Stromal cell of bone marrow (primary cell): Measurements from ENCODE around the gene HEPACAM.

Source experiments
- DNase-seq: peaks from one replicate; pipeline ENCODE4 v3.0.0-alpha.2; 2012; ENCODE audit warnings: low read depth

Gene HEPACAM

GRCh38 chr11:124884869-124885479 is 50.9 kb downstream of the HEPACAM start:
- no peak for DNase-seq

DNA sequence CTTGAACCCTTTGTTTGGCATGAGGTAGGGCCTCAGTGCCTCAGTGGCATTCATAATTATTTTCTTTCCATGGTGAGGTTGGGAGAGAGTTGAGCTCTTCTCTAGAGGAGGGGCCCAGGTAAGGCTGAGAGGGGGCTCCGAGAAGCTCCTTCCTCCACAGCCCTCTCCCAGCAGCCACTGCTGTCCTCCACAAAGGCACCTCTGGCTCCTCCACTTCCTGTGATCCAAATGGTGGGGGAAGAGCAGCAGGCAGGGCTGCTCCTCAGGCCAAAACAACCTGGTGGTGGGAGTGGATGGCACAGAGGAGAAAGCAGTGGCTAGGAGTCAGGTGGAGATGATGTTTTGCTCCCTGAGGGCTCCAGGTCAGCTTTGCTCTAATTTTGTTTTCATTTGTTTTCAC is 51.5 kb downstream of the HEPACAM start:
- no peak for DNase-seq

DNA sequence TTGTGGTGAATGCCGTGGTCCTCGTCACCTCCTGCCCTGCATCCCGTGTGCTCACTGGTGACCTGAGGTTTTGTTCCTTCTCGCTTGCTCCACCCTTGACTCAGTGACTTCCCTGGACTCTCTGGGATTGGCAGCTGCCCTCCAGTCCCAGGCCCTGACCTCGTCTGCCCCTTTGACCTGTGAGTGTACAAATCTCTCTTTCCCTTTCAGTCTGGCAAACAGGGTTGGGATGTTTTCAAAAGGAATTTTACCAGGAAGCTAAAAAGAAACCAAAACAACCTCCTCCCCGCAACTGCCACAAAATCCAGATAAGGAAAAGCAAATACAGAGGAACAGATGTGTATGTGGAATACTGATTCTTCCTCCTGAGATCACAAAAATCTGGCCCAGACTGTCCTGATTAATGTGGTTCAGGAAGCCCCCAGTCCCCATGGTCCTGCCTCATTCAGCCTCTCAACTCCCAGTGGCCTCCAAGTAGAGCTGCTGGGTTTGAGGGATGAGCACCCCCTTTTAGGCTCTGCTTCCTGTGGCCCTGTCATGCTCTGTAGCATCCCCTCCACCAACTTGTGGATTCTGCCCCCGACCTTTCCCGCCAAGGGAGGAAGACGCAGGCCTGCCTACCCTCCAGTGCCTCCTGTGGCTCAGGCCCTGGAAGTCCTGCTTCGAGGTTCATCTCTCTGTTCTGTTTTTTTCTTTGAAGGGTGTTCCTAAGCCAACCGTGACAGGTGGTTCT is 53.3 kb downstream of the HEPACAM start:
- no peak for DNase-seq

DNA sequence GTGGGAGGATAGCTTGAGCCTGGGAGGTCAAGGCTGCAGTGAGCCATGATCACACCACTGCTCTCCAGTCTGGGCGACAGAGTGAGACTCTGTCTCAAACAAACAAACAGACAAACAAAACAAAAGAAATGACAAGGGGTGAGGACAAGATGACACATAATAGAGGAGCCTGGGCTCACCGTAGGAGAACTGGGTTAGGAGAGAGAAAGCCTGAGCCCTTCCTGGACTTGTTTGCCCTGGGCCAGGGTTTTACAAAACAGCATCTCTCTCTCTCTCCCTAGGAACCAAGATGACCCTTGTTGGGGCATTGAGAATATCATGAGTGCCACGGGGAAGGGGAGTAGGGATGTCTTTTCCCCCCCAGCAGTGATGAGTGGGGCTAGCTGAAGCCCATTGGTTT is 54.9 kb downstream of the HEPACAM start:
- DNase-seq, result no peak

GRCh38 chr11:124880290-124880611 is 55.6 kb downstream of the HEPACAM start:
- DNase-seq, result no peak

- DNase-seq, result no peak
These were observed 56.2 kb downstream of the HEPACAM start for GRCh38 chr11:124879493-124880289.

GRCh38 chr11:124878759-124879492 is 56.9 kb downstream of the HEPACAM start:
- no peak for DNase-seq

DNA sequence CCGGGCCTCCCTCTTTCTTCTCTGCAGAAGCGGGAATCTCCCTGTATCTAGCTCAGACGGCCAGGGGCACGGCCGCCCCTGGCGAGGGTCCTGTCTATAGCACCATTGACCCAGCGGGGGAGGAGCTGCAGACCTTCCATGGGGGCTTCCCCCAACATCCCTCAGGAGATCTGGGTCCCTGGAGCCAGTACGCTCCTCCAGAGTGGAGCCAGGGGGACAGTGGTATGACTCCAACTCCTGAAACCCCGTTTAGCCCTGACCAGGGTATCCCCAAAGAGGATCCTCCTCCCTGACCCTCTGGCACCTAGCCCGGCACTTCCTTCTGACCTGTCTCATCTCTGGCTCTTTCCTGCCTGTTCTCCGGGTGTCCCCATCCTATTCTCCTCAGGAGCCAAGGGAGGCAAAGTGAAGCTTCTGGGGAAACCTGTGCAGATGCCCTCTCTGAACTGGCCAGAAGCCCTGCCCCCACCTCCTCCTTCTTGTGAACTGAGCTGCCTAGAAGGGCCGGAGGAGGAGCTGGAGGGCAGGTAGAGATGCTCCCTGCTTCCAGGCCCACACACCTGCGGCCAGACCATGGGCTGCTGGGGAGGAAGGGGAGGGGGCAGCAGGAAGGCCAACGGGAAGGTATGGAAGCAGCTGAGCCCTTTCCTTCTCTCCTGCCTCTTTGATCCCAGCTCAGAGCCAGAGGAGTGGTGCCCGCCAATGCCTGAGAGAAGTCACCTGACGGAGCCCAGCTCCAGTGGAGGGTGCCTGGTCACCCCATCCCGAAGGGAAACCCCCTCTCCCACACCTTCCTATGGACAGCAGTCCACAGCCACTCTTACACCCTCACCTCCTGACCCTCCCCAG is 57.7 kb downstream of the HEPACAM start:
- no peak for DNase-seq

DNA sequence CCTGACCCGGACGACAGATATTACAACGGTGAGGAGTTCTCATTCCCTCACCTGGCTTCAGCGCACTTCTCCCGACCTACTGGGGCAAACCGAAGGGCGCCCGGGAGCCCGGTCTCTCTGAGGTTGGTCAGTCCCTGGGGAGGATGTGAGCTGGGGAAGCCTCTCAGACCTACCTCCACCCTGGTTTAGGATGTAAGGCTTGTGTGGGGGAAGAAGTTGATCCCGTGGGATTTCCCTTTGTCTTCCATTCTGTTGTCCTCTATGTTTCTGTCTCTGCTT is 58.3 kb downstream of the HEPACAM start:
- DNase-seq, result no peak

DNA sequence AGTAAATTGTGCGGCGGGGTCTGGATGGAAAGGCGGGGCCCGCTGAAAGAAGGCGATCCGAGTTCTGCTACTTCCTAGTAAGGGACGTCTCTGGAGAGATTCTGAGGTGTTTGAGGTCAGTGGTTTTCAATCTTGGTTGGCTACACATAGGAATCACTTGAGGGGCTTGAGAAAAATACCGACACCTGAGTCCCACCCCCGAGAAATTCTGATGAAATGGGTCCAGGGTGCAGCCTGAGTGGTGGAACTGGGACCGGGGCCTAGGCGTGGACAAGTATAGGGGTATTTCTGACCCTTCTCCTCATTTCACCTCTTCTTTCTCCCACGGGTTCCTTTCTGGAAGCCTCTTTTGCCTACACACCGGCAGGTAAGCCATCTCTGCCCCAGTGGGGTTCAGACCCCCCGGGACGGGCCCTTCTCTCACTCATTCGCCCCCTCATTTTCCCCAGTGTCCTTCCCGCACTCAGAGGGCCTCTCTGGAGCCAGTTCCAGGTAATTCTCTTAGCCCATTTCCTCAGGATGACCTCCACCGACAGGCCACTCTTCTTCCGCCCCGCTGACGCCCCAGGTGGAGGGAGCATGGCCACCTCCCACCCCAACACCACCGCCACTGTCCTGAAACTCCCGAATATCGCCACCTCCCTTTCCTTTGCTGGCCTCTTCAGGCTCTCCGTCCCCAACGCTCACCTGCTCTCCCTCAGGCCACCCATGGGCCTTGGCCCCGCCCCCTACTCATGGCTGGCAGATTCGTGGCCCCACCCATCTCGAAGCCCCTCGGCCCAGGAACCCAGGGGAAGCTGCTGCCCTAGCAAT is 58.8 kb downstream of the HEPACAM start:
- DNase-seq, result no peak

DNA sequence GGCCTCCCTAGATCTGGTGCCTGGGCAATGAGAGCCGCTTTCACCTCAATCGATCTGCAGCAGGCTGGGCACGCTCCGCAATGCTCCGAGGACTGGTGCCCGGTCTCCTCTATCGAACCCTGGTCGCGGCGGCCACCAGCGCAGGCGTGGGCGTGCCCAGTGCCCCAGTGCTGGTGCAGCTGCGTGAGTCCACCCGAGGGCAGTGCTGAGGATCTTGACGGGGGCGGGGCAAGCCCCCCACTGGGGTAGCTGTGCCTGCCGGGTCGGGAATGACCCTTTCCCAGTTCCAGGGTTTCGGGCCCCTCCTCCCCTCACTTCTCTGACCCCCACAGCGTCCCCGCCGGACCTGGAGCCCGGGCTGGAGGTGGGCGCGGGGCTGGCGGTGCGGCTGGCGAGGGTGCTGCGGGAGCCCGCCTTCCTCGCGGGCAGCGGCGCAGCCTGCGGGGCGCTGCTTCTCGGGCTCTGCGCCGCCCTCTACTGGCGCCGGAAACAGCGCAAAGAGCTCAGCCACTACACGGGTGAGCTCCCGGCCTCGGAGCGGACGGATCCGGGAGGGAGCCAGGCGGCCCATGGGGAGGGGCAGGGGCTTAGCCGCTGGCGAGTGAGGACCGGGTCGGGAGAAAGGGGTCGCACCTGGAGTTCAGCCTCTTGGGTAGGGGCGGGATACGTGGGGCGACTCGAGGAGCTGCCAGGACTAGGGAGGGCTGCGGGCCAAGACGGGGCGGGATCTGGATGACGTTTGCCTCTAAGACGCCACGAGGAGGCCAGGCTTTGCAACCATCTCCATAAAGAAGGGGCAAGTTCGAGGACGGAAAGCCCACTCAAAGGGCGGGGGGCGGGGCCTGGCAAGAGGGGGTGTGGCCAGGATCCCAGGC is 59.7 kb downstream of the HEPACAM start:
- DNase-seq, result peak; percentile 82

DNA sequence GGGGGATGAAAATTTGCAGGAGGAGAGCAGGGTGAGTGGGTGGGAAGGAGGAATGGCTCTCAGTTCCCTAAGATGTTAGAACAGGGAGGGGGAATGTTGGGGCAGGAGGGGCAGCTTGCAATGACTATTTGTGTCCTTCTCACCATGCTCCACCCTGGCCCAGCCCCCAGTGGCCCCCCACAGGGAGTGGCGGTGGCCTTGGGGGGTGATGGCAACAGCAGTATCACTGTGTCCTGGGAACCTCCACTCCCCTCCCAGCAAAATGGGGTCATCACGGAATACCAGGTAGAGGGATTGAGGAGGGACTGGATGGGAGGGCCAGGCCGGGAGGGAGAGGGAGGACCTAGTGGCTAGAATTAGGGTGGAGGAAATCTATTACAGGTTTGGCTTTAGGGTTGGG is 60.4 kb downstream of the HEPACAM start:
- no peak for DNase-seq

- no peak for DNase-seq
These were observed 61.1 kb downstream of the HEPACAM start for GRCh38 chr11:124874571-124875255.

DNA sequence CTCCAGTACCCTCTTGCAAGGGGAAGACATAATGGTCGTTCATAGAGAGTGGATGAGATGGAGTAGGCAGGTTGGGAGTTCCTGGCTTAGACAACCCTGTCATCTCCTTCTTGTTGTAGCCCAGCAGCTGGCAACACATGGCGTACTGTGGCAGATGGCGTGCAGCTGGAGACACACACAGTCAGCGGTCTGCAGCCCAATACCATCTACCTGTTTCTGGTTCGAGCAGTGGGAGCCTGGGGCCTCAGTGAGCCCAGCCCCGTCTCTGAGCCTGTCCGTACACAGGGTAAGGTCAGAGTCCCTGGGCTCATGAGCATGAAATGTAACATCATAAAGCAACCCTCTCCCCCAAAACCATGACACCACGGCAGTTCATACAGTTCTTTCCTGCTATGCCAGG is 61.9 kb downstream of the HEPACAM start:
- DNase-seq, result no peak

GRCh38 chr11:124872741-124873140 is 63.1 kb downstream of the HEPACAM start:
- DNase-seq, result no peak

DNA sequence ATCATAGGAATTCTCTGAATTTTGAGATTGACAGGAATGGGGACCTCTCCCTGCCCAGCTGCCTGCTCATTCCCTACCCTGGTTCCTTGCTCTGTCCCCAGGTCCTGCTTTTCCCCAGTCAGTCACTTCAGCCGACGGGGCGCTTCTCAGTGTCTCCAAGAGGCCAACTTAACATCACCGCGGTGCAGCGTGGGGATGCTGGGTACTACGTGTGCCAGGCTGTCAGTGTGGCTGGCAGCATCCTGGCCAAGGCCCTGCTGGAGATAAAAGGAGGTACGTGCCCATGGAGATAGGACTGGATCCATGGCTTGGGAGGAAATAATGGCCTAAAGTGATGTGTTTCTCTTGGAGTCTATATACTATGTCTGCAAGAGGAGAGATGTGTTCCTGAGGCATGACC is 63.6 kb downstream of the HEPACAM start:
- DNase-seq, result no peak

DNA sequence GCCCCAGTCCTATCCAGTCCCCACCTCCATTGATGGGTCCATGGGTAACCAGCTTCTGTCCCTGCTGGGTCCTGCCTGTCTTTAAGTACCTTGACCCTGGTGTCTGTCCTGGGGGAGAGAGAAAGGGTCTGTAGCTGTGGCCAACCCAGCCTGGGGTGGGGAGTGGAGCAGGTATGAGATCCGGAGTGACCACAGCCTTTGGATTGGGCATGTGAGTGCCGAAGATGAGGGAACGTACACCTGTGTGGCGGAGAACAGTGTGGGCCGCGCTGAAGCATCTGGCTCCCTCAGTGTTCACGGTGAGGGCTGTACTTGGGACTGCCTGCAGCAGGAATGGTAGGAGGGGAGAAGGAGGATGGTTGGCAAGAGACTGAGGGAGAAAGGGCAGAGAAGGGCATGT is 65.4 kb downstream of the HEPACAM start:
- no peak for DNase-seq

DNA sequence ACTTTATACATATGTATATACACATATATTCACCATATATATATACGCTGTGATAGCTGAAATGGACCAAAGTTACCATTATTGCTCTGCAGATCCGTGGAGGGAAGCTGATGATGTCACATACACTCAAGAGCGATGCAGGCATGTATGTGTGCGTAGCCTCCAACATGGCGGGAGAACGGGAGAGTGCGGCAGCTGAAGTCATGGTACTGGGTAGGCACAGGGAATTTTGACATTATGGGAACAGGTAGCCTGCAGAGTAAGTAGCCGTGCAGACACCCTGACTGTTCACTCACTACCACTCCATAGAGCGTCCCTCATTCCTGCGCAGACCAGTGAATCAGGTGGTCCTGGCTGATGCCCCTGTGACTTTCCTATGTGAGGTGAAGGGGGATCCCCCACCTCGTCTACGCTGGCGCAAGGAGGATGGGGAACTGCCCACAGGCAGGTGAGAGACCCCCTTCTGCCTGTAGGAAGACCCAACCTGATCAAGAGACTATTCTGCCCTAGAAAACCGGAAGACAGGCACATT is 65.9 kb downstream of the HEPACAM start:
- DNase-seq, result no peak

DNA sequence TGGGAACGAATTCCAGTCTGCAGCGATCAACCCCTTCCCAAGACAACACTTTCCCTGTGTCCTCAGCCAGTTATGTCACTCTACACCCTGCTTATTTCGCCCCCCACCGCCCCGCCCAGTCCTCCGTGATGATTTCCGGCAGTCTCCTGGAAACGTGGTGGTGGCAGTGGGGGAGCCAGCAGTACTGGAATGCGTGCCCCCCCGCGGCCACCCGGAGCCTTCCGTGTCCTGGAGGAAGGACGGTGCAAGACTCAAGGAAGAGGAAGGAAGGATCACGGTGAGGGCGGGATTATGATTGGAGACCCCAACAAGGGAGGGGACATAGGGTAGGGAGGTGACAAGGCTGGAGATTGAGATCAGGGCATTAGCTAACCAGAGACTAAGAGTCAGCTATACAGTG is 66.5 kb downstream of the HEPACAM start:
- DNase-seq, result no peak
